Fibroblast of skin of left biceps (primary cell): ENCODE measurements around the gene ZBTB6.
"Not testable (repeated sequence)": the region's sequence is repeated elsewhere in the genome, so short reads cannot be mapped to it uniquely, and the experiment has no call there.

Experiments
- DNase-seq, 2 experiments: peaks; one replicate each; pipeline ENCODE4 v3.0.0-alpha.2; 2013; ENCODE audit warnings: low read depth in 2 of 2

ZBTB6 gene

DNA sequence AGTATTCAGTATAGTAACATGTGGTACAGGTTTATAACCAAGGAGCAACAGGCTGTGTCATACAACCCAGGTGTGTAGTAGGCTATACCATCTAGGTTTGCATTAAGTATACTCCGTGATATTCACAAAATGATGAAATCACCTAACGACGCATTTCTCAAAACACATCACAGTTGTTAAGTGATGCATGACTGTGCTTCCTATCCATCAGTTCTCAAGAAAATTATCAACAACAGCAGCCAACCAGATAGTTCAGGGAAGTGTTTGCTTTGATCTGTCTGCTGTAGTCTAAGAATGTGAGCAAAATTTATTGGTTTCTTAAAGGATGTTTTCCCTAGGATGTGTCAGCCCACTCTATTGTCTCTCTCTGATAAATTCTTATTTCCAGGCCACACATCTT, 10.8 kb upstream of the ZBTB6 start:
- no peak for DNase-seq

DNA sequence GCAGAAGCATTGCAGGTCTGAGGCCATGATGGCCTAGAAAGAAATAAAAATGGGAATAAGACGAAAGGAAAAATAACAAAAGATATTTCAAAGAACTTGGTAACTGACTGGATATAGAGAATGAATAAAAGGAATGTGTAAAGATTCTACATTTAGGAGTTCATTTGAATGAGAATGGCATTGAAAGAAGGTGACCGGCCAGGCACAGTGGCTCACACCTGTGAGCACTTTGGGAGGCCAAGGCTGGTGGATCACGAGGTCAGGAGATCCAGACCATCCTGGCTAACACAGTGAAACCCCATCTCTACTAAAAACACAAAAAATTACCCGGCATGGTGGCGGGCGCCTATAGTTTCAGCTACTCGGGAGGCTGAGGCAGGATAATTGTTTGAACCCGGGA, 9.6 kb upstream of the ZBTB6 start:
- DNase-seq = no peak

DNA sequence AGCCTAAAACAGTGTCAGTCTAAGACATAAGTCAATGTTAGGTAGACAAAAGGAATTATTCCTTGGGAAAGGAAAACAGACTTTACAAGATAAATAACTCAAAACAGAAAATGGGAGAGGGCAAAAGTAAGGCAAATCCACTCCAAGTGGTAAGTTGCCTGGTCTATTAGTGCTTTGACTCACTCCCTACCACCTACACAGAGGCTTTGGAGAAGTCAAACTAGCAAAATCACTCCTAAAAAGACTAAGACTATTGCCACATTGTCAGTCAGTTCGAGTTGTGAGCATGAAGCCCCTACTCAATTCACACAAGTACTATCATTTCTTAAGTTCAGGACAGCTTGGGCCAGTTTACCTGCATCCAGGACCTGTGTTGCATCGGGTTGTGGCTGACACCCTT, 5.2 kb upstream of the ZBTB6 start:
- DNase-seq = no peak

DNA sequence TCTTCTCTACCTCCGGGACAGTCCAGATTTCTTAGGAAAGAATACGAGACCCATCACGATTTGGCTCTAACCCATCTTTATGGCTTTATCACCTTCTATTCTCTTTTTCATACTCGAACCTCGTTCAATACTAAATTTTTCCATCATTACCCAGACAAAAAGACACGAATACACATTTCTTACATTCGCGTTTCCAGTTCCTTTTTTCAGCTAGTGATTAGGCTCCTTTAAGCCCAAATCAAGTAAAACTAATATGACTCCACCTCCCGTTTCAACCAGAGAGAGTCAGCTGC, 506 bp downstream of the ZBTB6 start:
- no peak for DNase-seq

DNA sequence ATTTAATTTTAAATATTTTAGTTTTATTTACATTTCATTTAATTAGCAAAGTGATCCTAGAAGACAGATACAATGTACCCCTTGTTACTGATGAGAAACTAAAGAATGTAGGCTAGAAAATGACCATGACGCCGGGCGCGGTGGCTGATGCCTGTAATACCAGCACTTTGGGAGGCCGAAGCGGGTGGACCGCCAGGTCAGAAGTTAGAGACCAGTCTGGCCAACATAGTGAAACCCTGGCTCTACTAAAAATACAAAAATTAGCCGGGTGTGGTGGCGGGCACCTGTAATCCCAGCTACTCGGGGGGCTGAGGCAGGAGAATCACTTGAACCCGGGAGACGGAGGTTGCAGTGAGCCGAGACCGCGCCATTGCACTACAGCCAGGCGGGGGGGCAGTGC, 7.0 kb downstream of the ZBTB6 start:
- not testable (repeated sequence) for DNase-seq

DNA sequence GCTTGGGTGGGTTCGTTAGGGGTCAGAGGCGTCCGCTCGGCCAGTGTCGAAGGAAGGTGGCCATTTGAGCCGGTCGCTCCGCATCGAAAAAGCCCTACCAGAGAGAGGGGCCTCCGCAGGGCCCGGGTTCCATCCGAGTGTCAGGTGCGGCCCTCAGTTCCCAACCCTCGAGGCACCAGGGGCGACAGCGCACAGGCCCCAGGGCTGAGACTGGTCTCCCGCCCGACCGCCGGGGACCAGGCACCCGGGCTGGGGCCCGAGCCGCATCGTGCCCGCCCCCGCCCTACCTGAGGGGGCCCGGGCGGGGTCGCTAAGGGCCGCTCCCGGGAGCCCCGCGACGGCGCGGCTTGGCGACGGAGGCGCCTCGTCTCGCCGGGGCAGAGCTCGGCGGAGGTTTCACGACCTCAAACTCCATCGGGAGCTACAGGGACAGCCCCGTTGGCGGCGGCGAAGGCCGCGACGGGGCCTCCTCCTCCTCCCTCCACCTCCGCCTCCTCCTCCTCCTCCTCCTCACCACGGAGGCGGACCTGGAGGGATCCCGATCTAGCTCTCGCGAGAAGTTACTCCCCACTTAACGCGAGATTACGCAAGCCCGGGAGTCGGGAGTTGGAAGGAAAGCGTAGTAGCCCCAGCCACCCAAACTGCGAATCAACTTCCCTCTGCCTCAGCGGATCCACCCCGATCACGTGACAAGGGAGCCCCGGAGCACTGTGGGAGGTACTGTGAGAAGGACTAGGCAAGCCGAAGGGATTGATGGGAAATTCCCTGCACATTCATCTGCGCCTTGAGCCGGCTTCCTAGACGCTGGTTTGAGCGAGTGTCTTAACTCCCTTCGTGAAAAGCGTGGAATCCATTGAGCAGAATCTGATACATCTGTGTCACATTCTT, 8.1 kb downstream of the ZBTB6 start, which contains the start of gene RC3H2:
Gene RC3H2, minus strand, starts transcription at position 537 of the 888 bp plus-strand sequence. CDS start 7,850 bp downstream, outside the sequence.
- DNase-seq = peak; percentile 100

DNA sequence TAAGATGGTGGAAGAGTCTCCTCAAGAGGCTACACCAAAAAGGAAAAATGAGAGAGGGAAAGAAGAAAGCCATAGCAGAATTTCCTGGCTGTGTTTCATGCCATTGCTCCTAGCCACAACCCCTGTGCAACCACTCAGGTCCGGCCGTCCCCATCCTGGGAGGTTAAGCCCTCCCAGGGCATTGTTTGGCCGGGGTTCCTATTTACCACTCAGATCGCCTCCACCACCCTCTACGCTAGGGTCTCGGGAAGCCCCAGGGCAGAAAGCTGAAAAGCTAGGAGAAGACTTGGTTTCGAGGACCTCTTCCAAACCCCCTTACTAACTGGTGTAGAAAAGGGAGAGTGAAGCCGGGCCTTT, 8.7 kb downstream of the ZBTB6 start:
- no peak for DNase-seq

DNA sequence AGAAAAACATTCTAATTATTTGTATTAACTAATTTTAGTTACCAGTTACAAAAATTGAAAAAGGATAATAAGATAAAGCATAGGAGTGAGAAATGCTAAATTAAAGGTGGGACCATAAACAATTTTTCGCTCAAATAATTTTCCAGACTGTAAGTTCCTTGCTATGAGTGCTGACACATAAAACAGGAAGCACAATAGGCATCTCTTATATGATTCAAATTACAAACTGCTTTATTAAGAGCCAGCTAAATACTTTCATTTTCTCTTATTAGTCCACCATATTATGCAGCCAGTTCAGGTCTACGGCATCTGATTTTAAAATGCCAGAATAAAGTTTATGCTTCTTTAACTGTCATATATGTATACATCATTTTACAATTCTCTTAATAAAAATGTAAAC, 12.3 kb downstream of the ZBTB6 start:
- no peak for DNase-seq

DNA sequence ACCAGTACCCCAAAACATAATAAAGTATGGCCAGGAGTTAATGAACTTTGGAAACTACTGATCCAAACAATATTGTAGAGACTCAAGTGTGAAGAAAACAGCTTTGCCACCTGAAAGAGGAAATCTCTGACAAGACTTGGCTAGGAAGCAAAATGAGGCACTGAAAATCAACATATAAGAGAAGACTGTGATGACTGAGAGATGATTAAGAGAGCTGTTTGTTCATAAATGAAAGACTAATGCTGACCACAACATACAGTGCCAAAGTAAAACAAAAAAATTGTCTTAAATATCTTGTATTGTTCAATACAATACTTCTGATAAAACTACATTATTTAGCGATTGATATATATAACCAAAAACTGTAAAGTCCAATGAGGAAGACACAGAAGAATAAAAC, 15.2 kb downstream of the ZBTB6 start:
- DNase-seq = no peak

DNA sequence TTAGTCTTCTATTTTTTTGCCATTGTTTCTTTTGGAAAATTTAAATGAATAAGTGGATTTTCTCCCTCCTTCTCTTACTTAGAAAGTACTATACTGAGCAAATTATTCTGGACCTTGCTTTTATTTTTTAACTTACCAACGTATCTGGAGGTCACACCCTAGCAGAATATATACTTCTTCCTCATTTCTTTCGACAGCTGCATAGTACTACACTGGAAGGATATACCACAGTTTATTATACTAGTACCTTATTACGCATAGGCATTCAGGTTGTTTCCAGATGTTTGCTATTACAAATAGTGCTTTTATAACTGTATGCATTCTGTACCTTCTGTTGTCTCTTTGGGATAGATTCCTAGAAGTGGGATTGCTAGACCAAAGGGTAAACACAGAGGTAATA, 24.6 kb downstream of the ZBTB6 start:
- DNase-seq = no peak

DNA sequence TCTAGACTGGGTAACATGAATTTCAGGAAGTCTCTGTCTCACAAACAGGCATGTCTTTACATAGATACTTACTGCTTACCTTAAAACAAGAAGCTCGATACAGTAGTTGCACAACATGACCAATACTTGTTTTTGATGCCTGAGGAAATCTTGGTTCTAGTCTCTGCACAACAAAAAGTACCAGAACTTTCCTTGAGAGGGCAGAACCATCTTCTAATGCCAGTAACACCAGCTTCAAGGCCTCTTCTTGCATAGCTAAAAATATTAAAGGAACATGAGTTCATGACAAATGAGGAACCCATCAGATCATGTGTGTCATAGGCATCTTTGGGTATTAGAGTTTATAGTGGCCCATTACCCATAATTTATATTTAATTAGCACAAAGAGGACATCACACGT, 30.0 kb downstream of the ZBTB6 start:
- no peak for DNase-seq

DNA sequence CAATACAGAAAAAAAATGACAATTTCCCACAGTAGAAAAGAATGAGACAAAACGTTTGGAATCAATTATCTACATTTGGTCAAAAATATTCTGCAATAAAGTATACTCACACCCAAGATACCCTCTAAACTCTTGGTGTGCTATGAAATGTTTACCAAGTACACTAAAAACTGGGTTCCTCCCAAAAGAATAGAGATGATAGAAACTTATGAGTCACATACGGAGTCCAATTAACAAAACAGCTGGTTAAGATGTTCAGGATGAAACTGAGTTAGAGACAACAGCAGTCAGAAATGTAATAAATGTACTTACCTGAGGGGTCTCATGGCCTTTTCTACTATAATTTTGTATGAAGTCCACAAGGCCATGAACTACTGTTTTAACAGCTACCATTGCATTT, 33.7 kb downstream of the ZBTB6 start:
- DNase-seq = no peak

DNA sequence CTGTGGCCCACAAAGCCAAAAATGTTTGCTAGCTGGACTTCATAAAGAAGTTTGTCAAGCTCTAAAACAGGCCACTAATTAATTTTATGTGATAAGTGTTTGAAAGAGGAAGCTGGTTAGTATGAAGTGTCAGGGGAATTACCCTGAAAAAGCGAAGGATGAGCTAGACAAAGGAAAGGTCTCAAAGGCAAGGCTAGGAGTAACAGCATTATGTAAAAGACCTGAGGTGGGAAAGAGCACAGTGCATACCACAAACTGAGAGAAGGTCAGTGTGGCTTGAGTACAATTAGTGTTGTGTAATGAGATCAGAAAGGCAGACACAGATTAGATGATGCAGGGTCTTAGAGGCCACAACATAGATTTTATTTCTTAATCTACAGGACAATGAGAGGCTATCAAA, 37.6 kb downstream of the ZBTB6 start:
- no peak for DNase-seq

DNA sequence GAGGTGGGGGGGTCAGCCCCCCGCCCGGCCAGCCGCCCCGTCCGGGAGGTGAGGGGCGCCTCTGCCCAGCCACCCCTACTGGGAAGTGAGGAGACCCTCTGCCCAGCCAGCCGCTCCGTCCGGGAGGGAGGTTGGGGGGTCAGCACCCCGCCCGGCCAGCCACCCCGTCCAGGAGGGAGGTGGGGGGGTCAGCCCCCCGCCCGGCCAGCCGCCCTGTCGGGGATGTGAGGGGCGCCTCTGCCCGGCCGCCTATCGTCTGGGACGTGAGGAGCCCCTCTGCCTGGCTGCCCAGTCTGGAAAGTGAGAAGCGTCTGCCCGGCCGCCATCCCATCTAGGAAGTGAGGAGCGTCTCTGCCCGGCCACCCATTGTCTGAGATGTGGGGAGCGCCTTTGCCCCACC, 45.8 kb downstream of the ZBTB6 start:
- not testable (repeated sequence) for DNase-seq

DNA sequence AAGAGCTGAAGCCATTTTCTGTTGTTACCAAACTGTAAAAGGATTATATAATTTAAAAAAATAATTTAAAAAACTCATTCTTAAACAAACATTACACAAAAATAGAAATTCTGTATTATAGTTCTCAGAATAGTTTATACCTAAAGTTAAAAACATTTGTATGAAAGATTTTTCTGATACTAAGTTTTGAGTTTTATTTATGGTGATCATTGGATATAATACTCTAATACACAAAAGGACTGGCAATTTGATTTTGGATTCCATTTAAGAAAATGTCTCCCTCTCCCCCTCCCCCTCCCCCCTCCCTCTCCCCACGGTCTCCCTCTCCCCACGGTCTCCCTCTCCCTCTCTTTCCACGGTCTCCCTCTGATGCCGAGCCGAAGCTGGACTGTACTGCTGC, 47.0 kb downstream of the ZBTB6 start:
- DNase-seq = no peak

DNA sequence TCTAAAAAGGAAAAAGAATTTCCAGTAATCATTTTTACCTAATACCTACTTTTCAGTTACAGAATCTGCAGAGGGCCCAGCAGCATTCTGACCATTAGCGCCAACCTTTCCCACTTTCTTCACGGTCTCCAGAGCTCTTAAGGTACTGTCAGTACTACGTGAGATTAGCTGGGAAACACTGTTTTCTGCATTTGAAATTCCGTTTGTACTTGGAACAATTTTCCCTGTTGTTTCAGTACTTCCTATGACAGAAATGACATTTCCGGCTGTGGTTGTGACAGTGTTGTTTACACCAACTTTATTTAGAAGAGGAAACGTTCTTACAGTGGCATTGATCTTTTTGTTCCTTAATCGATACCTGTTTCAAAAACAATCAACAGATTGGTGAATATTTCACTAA, 47.8 kb downstream of the ZBTB6 start:
- no peak for DNase-seq

DNA sequence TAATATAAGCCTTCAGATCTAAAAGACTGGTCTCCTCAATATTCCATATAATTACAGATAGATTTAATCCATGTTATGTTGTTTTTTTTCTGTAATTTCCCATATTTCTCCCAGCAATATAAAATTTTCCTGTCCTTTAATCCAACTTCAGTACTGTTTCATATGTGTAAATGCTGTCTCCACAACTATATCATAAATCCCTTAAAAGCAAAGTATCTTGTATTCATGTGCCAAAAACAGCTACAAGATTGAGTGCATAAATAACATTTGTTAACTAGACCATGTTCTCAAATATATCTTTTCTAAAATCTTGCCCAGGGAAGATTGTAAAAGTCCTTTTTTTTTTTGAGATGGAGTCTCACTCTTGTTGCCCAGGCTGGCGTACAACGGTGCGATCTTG, 49.7 kb downstream of the ZBTB6 start:
- DNase-seq = no peak

DNA sequence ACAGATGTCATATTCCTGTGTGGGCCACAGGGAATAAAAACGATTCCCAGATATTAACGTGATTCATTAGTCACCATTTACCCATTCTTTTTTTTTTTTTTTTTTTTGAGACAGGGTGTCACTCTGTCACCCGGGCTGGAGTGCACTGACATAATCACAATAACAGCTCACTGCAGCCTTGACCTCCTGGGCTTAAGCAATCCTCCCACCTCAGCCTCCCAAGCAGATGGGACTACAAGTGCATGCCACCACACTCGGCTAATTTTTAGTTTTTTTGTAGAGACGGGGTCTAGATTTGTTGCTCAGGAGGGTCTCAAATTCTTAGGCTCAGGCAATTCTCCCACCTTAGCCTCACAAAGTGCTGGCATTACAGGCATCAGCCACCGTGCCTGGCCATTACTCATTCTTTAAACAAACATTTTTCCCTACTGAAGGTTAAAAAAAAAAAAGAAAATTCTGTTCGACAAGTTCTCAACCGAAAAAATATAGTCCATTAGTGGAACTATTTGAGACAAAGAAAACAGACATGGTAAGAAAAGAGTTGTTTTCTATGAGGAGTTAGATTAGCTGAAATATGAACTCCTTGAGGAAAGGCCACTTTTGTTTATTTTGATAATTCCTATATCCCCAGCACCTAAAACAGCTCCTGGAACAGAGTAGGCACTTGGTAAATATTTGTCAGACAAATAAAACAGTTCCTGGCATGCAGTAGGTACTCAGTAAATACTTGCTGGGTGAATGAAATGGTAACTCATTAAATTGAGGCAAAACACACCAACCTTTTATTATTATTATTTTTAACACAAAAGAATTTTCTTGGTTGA, 52.6 kb downstream of the ZBTB6 start:
- DNase-seq = no peak
